Measurements from ENCODE around the gene TMEM203. TPM values are rescaled to one million over a fixed set of nuclear protein-coding genes. Genes with fewer than 3 reads are reported as not detected.
A peak's percentile ranks its signal among the peaks of the same experiment; 100 is the strongest.

TMEM203 gene
- polyA plus RNA-seq, 4 donors: 33.0 to 38.2 (median 35.0) TPM

GRCh38 chr9:137166380-137167229 lies 38.8 kb downstream of the TMEM203 start:
- no peaks in the 10 kb centered on the region for H3K36me3 ChIP-seq (ENCODE audit: control insufficient read depth in 3 of 3, insufficient read depth in 2 of 3, low read depth in 1 of 3, low read length in 3 of 3)
- H3K9me3 ChIP-seq (ENCODE audit: control insufficient read depth in 2 of 2, insufficient read depth in 1 of 2, low read depth in 1 of 2, low read length in 1 of 2): no peaks in the 10 kb centered on the region
- H3K27me3 ChIP-seq (ENCODE audit: control insufficient read depth in 3 of 3, insufficient read depth in 3 of 3, low read length in 3 of 3): peaks cover 6 to 87% (median 31%) of the 10 kb centered on the region in 3 donors
- H3K27ac ChIP-seq (ENCODE audit: low read depth in 1 of 3, low read length in 2 of 3): no peak overlapping the region
- WGBS, 3 donors: 59 to 71% (median 68%) methylated on average over 20 to 22 of the region's 22 CpGs
- DNase-seq (no peak), FAIRE-seq (no peak)
- H3K4me1 ChIP-seq (ENCODE audit: control insufficient read depth in 3 of 3, insufficient read depth in 2 of 3, low read depth in 1 of 3, low read length in 2 of 3): peaks cover 0 to 8% (median 5%) of the 10 kb centered on the region in 3 donors
- H3K4me3 ChIP-seq (ENCODE audit: low read depth in 1 of 3, low read length in 3 of 3): no peak overlapping the region

- Histone ChIP-seq H3K27me3 (ENCODE audit: control insufficient read depth in 3 of 3, insufficient read depth in 3 of 3, low read length in 3 of 3) (peaks cover 6 to 86% (median 28%) of the 10 kb centered on the region in 3 donors), H3K9me3 (ENCODE audit: control insufficient read depth in 2 of 2, insufficient read depth in 1 of 2, low read depth in 1 of 2, low read length in 1 of 2) (no peaks in the 10 kb centered on the region), H3K36me3 (ENCODE audit: control insufficient read depth in 3 of 3, insufficient read depth in 2 of 3, low read depth in 1 of 3, low read length in 3 of 3) (no peaks in the 10 kb centered on the region), H3K4me1 (ENCODE audit: control insufficient read depth in 3 of 3, insufficient read depth in 2 of 3, low read depth in 1 of 3, low read length in 2 of 3) (peaks cover 0 to 8% (median 5%) of the 10 kb centered on the region in 3 donors), H3K4me3 (ENCODE audit: low read depth in 1 of 3, low read length in 3 of 3) (no peak overlapping the region), H3K27ac (ENCODE audit: low read depth in 1 of 3, low read length in 2 of 3) (no peak overlapping the region)
- DNase-seq (no peak), FAIRE-seq (no peak)
- 85 to 88% (median 86%) methylated on average over 32 of the region's 32 CpGs for WGBS, 3 donors
Observed at GRCh38 chr9:137165250-137165836, 40.1 kb downstream of the TMEM203 start.

- FAIRE-seq: no peak
- Histone ChIP-seq H3K4me1 (ENCODE audit: control insufficient read depth in 3 of 3, insufficient read depth in 2 of 3, low read depth in 1 of 3, low read length in 2 of 3) (peaks cover 0 to 6% (median under 1%) of the 10 kb centered on the region in 3 donors), H3K36me3 (ENCODE audit: control insufficient read depth in 3 of 3, insufficient read depth in 2 of 3, low read depth in 1 of 3, low read length in 3 of 3) (no peaks in the 10 kb centered on the region), H3K27ac (ENCODE audit: low read depth in 1 of 3, low read length in 2 of 3) (no peak overlapping the region), H3K4me3 (ENCODE audit: low read depth in 1 of 3, low read length in 3 of 3) (no peak overlapping the region), H3K27me3 (ENCODE audit: control insufficient read depth in 3 of 3, insufficient read depth in 3 of 3, low read length in 3 of 3) (peaks cover 6 to 88% (median 26%) of the 10 kb centered on the region in 3 donors), H3K9me3 (ENCODE audit: control insufficient read depth in 2 of 2, insufficient read depth in 1 of 2, low read depth in 1 of 2, low read length in 1 of 2) (no peaks in the 10 kb centered on the region)
- 78 to 87% (median 86%) methylated on average over 33 to 34 of the region's 34 CpGs for WGBS, 3 donors
- no peak for DNase-seq
Observed at GRCh38 chr9:137164370-137165249, 40.8 kb downstream of the TMEM203 start.

GRCh38 chr9:137163805-137164204 lies 41.6 kb downstream of the TMEM203 start:
- peaks cover 0 to 94% (median 30%) of the 10 kb centered on the region in 3 donors for H3K27me3 ChIP-seq (ENCODE audit: control insufficient read depth in 3 of 3, insufficient read depth in 3 of 3, low read length in 3 of 3)
- WGBS, 3 donors: 78 to 85% (median 80%) methylated on average over 22 of the region's 22 CpGs
- H3K27ac ChIP-seq (ENCODE audit: low read depth in 1 of 3, low read length in 2 of 3): no peak overlapping the region
- no peaks in the 10 kb centered on the region for H3K9me3 ChIP-seq (ENCODE audit: control insufficient read depth in 2 of 2, insufficient read depth in 1 of 2, low read depth in 1 of 2, low read length in 1 of 2)
- DNase-seq (no peak), FAIRE-seq (no peak)
- peaks cover 0 to 6% (median 0%) of the 10 kb centered on the region in 3 donors for H3K4me1 ChIP-seq (ENCODE audit: control insufficient read depth in 3 of 3, insufficient read depth in 2 of 3, low read depth in 1 of 3, low read length in 2 of 3)
- H3K36me3 ChIP-seq (ENCODE audit: control insufficient read depth in 3 of 3, insufficient read depth in 2 of 3, low read depth in 1 of 3, low read length in 3 of 3): no peaks in the 10 kb centered on the region
- no peak overlapping the region for H3K4me3 ChIP-seq (ENCODE audit: low read depth in 1 of 3, low read length in 3 of 3)

GRCh38 chr9:137163365-137163715 lies 42.1 kb downstream of the TMEM203 start:
- Histone ChIP-seq H3K27ac (ENCODE audit: low read depth in 1 of 3, low read length in 2 of 3) (no peak overlapping the region), H3K36me3 (ENCODE audit: control insufficient read depth in 3 of 3, insufficient read depth in 2 of 3, low read depth in 1 of 3, low read length in 3 of 3) (no peaks in the 10 kb centered on the region), H3K27me3 (ENCODE audit: control insufficient read depth in 3 of 3, insufficient read depth in 3 of 3, low read length in 3 of 3) (peaks cover 0 to 95% (median 30%) of the 10 kb centered on the region in 3 donors), H3K9me3 (ENCODE audit: control insufficient read depth in 2 of 2, insufficient read depth in 1 of 2, low read depth in 1 of 2, low read length in 1 of 2) (no peaks in the 10 kb centered on the region), H3K4me1 (ENCODE audit: control insufficient read depth in 3 of 3, insufficient read depth in 2 of 3, low read depth in 1 of 3, low read length in 2 of 3) (peaks cover 0 to 6% (median 0%) of the 10 kb centered on the region in 3 donors), H3K4me3 (ENCODE audit: low read depth in 1 of 3, low read length in 3 of 3) (no peak overlapping the region)
- no peak for DNase-seq
- WGBS, 3 donors: 32 to 49% (median 38%) methylated on average over 19 to 26 of the region's 26 CpGs
- no peak for FAIRE-seq

- DNase-seq: peak; percentile 59 to 69
- peaks cover 0 to 6% (median 0%) of the 10 kb centered on the region in 3 donors for H3K4me1 ChIP-seq (ENCODE audit: control insufficient read depth in 3 of 3, insufficient read depth in 2 of 3, low read depth in 1 of 3, low read length in 2 of 3)
- peaks cover 0 to 96% (median 30%) of the 10 kb centered on the region in 3 donors for H3K27me3 ChIP-seq (ENCODE audit: control insufficient read depth in 3 of 3, insufficient read depth in 3 of 3, low read length in 3 of 3)
- FAIRE-seq: no peak
- no peak overlapping the region for H3K27ac ChIP-seq (ENCODE audit: low read depth in 1 of 3, low read length in 2 of 3)
- H3K36me3 ChIP-seq (ENCODE audit: control insufficient read depth in 3 of 3, insufficient read depth in 2 of 3, low read depth in 1 of 3, low read length in 3 of 3): no peaks in the 10 kb centered on the region
- WGBS, 3 donors: 12 to 21% (median 12%) methylated on average over 61 to 74 of the region's 74 CpGs
- no peaks in the 10 kb centered on the region for H3K9me3 ChIP-seq (ENCODE audit: control insufficient read depth in 2 of 2, insufficient read depth in 1 of 2, low read depth in 1 of 2, low read length in 1 of 2)
- H3K4me3 ChIP-seq (ENCODE audit: low read depth in 1 of 3, low read length in 3 of 3): no peak overlapping the region
Observed at GRCh38 chr9:137162505-137163364, 42.7 kb downstream of the TMEM203 start.

DNA sequence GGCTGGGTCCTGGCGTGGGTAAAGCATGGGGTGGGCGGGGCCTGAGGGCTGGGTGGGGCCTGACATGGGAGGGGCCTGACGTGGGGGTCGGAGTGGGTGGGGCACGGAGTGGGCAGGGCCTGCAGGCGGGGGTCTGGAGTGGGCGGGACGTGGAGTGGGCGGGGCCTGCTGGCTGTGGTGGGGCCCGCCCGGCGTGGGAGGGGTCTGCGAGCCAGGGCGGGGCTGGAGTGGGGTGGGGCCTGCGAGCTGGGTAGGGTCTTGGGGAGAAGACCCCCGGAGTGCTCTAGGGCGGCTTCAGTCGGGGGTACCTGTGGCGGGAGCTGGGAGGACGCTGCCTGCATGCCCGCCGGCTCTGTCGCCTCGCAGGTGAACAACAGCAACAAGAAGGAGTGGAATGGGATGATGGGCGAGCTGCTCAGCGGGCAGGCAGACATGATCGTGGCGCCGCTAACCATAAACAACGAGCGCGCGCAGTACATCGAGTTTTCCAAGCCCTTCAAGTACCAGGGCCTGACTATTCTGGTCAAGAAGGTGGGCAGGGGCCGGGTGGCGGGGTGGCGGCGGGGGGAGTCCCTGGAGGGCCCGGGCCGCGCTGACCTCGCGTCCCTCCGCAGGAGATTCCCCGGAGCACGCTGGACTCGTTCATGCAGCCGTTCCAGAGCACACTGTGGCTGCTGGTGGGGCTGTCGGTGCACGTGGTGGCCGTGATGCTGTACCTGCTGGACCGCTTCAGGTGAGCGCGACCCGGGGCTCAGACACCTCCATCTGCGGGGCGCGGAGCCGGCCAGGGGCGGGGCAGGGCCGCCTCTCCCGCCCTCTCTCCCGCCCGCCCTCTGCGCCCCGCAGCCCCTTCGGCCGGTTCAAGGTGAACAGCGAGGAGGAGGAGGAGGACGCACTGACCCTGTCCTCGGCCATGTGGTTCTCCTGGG lies 43.6 kb downstream of the TMEM203 start:
- FAIRE-seq (no peak), DNase-seq (no peak)
- Histone ChIP-seq H3K9me3 (ENCODE audit: control insufficient read depth in 2 of 2, insufficient read depth in 1 of 2, low read depth in 1 of 2, low read length in 1 of 2) (no peaks in the 10 kb centered on the region), H3K27ac (ENCODE audit: low read depth in 1 of 3, low read length in 2 of 3) (no peak overlapping the region), H3K36me3 (ENCODE audit: control insufficient read depth in 3 of 3, insufficient read depth in 2 of 3, low read depth in 1 of 3, low read length in 3 of 3) (no peaks in the 10 kb centered on the region), H3K27me3 (ENCODE audit: control insufficient read depth in 3 of 3, insufficient read depth in 3 of 3, low read length in 3 of 3) (peaks cover 0 to 96% (median 30%) of the 10 kb centered on the region in 3 donors), H3K4me3 (ENCODE audit: low read depth in 1 of 3, low read length in 3 of 3) (no peak overlapping the region), H3K4me1 (ENCODE audit: control insufficient read depth in 3 of 3, insufficient read depth in 2 of 3, low read depth in 1 of 3, low read length in 2 of 3) (peaks cover 0 to 6% (median 0%) of the 10 kb centered on the region in 3 donors)
- WGBS, 3 donors: 3 to 8% (median 7%) methylated on average over 53 to 70 of the region's 71 CpGs
